LNCAP (cell line): ENCODE measurements around the gene SLC18A2.

Experiments used
- TF ChIP-seq, protein P1 (sequence below): fragments of 450-650 bp; IDR thresholded peaks from 2 replicates; pipeline ENCODE4 v1.5.1; 2017; ENCODE audit warnings: mild to moderate bottlenecking

The SLC18A2 gene

DNA sequence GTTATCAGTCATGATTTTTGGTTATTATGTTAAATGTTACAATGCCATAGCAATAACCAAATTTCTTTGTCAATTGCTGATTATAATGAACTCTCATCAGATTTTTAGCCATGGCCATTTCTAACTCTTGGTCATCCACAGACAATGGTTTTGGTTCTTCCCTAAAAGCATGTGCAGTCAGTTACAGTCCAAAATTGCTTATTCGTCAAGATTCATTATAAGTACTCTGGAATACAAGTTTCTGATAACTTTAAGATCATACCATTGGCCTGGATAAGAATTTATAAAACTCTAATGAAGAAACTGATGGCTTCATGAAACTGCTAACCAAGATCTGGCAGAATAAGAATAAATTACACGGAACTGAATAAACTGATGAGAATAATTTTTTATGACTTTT is 83.5 kb downstream of the SLC18A2 start:
- TF ChIP-seq, protein P1, sequence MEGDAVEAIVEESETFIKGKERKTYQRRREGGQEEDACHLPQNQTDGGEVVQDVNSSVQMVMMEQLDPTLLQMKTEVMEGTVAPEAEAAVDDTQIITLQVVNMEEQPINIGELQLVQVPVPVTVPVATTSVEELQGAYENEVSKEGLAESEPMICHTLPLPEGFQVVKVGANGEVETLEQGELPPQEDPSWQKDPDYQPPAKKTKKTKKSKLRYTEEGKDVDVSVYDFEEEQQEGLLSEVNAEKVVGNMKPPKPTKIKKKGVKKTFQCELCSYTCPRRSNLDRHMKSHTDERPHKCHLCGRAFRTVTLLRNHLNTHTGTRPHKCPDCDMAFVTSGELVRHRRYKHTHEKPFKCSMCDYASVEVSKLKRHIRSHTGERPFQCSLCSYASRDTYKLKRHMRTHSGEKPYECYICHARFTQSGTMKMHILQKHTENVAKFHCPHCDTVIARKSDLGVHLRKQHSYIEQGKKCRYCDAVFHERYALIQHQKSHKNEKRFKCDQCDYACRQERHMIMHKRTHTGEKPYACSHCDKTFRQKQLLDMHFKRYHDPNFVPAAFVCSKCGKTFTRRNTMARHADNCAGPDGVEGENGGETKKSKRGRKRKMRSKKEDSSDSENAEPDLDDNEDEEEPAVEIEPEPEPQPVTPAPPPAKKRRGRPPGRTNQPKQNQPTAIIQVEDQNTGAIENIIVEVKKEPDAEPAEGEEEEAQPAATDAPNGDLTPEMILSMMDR = no peak

DNA sequence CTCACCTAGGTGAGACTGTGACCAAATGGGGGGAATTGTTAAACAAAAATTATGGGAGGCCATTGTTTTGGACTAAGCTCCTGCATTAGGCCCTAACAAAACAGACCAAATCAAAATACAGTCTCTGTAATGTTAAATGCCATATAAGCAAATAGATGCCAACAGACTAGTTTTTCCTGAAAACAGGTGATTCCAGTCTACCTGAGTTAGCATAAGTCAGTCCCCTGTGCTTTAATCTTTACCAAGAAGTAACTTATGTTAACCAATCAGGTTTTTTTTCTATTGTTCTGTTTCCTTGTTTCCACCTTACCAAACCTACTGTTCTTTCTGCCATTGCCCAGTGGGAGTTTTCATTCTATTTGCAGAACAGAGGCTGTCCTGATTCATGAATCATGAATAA is 86.3 kb downstream of the SLC18A2 start:
- TF ChIP-seq, protein P1 = no peak
